Tibial artery (tissue), 4 donors: ENCODE data around the gene FRMD4A.

Source experiments
- DNase-seq, 2 donors: peaks; one replicate each; pipeline ENCODE4 v3.0.0-alpha.2; 2019
- H3K27ac ChIP-seq, 2 donors: fragments of 200-600 bp; sonication (generic) in 1 of 2; 1 replicate in 1 of 2; 2 replicates in 1 of 2; pipeline ENCODE4 v1.5.1; 2018 to 2019; ENCODE audit warnings: mild to moderate bottlenecking in 1 of 2
- H3K27me3 ChIP-seq, 2 donors: fragments of 200-600 bp; sonication (generic) in 1 of 2; one replicate each; pipeline versions ENCODE4 v1.5.1 to v1.6.0; 2016 to 2019
- H3K36me3 ChIP-seq, 3 donors: fragments of 200-600 bp; sonication (generic) in 2 of 3; one replicate each; pipeline ENCODE4 v1.5.1; 2016 to 2019; ENCODE audit warnings: mild to moderate bottlenecking in 2 of 3
- H3K4me1 ChIP-seq, 4 donors: fragments of 200-600 bp; sonication (generic) in 2 of 4; 1 replicate in 3 of 4; 2 replicates in 1 of 4; pipeline ENCODE4 v1.5.1; 2016 to 2019
- H3K4me3 ChIP-seq, 2 donors: fragments of 200-600 bp; sonication (generic) in 1 of 2; 1 replicate in 1 of 2; 2 replicates in 1 of 2; pipeline ENCODE4 v1.5.1; 2018 to 2019; ENCODE audit warnings: mild to moderate bottlenecking in 2 of 2
- H3K9me3 ChIP-seq, 3 donors: fragments of 200-600 bp; sonication (generic) in 1 of 3; one replicate each; pipeline ENCODE4 v1.5.1; 2016 to 2019
- CTCF ChIP-seq, 2 experiments: fragments of 200-600 bp in 1 of 2; fragments of 450-650 bp in 1 of 2; IDR thresholded peaks; one replicate each; pipeline ENCODE4 v1.5.1; 2017 to 2019; ENCODE audit warnings: antibody characterized with exemption in 2 of 2, mild to moderate bottlenecking in 1 of 2, moderate library complexity in 1 of 2
- intact Hi-C: fragments of 100-400 bp; cut with DNase I; formaldehyde crosslinking; loops from one replicate; pipeline ENCODE4 v1.15.0; 2023; ENCODE audit warnings: low total_unique reads

FRMD4A gene

GRCh38 chr10:14340051-14340744 is 9.5 kb upstream of the FRMD4A start:
- no peaks in the 10 kb centered on the region for H3K9me3 ChIP-seq
- no peaks in the 10 kb centered on the region for H3K36me3 ChIP-seq
- H3K4me1 ChIP-seq: no peaks in the 10 kb centered on the region
- no peak overlapping the region for H3K4me3 ChIP-seq
- intact Hi-C loops: no loop called here
- no peak overlapping the region for H3K27ac ChIP-seq
- no peak for DNase-seq
- peaks cover 0 to 6% of the 10 kb centered on the region in 2 donors for H3K27me3 ChIP-seq
- no peak for TF ChIP-seq CTCF (IDR thresholded peaks at IDR 0.05)

GRCh38 chr10:14336736-14337135 is 6.0 kb upstream of the FRMD4A start:
- intact Hi-C loops: no loop called here
- Histone ChIP-seq H3K4me1 (no peaks in the 10 kb centered on the region), H3K27ac (no peak overlapping the region), H3K36me3 (no peaks in the 10 kb centered on the region), H3K27me3 (peaks cover 0 to 21% of the 10 kb centered on the region in 2 donors), H3K4me3 (no peak overlapping the region), H3K9me3 (no peaks in the 10 kb centered on the region)
- no peak for TF ChIP-seq CTCF (IDR thresholded peaks at IDR 0.05)
- DNase-seq: no peak

GRCh38 chr10:14334771-14335170 is 4.0 kb upstream of the FRMD4A start:
- intact Hi-C loops: no loop called here
- DNase-seq: no peak
- H3K36me3 ChIP-seq: no peaks in the 10 kb centered on the region
- H3K9me3 ChIP-seq: no peaks in the 10 kb centered on the region
- H3K4me3 ChIP-seq: no peak overlapping the region
- H3K27me3 ChIP-seq: peaks cover 0 to 24% of the 10 kb centered on the region in 2 donors
- no peaks in the 10 kb centered on the region for H3K4me1 ChIP-seq
- no peak overlapping the region for H3K27ac ChIP-seq
- TF ChIP-seq CTCF (IDR thresholded peaks at IDR 0.05): no peak

- H3K9me3 ChIP-seq: no peaks in the 10 kb centered on the region
- H3K4me3 ChIP-seq: no peak overlapping the region
- H3K27me3 ChIP-seq: peaks cover 0 to 31% of the 10 kb centered on the region in 2 donors
- no peaks in the 10 kb centered on the region for H3K36me3 ChIP-seq
- no peaks in the 10 kb centered on the region for H3K4me1 ChIP-seq
- H3K27ac ChIP-seq: no peak overlapping the region
- intact Hi-C loops: no loop called here
- DNase-seq: no peak
- no peak for TF ChIP-seq CTCF (IDR thresholded peaks at IDR 0.05)
Measured at GRCh38 chr10:14333606-14334005, 2.9 kb upstream of the FRMD4A start.

- Histone ChIP-seq H3K4me1 (no peaks in the 10 kb centered on the region), H3K36me3 (no peaks in the 10 kb centered on the region), H3K27me3 (peaks cover 0 to 32% of the 10 kb centered on the region in 2 donors), H3K4me3 (no peak overlapping the region), H3K27ac (no peak overlapping the region), H3K9me3 (no peaks in the 10 kb centered on the region)
- intact Hi-C loops: no loop called here
- DNase-seq: no peak
- TF ChIP-seq CTCF (IDR thresholded peaks at IDR 0.05): no peak
Measured at GRCh38 chr10:14332903-14333302, 2.2 kb upstream of the FRMD4A start.
